Aorta (tissue), 5 donors: Measurements from ENCODE around the gene EXD1. TPM values are rescaled to one million over a fixed set of nuclear protein-coding genes. Genes with fewer than 3 reads are reported as not detected.
"Not testable (repeated sequence)": the region's sequence is repeated elsewhere in the genome, so short reads cannot be mapped to it uniquely, and the experiment has no call there.

ENCODE experiments used
- ATAC-seq: fragments of 200-7000 bp; cut with Tn5 transposase; one replicate; pipeline ENCODE4 v1.9.1; 2022; ENCODE audit warnings: moderate library complexity; ENCODE audit not compliant: low FRiP score
- DNase-seq, 2 donors: peaks; one replicate each; pipeline ENCODE4 v3.0.0-alpha.2; 2020
- H3K27ac ChIP-seq, 2 donors: one replicate each; pipeline ENCODE4 v1.5.1; 2013; ENCODE audit warnings: low read length in 2 of 2, mild to moderate bottlenecking in 2 of 2, moderate library complexity in 2 of 2, control low read depth in 1 of 2, inconsistent platforms in 1 of 2, low read depth in 1 of 2
- H3K27me3 ChIP-seq, 2 donors: one replicate each; pipeline ENCODE4 v1.6.1; 2013; ENCODE audit warnings: control low read depth in 1 of 2, low read length in 1 of 2, mild to moderate bottlenecking in 1 of 2, moderate library complexity in 1 of 2; ENCODE audit not compliant: insufficient read depth in 2 of 2, control insufficient read depth in 1 of 2
- H3K36me3 ChIP-seq, 2 donors: one replicate each; pipeline ENCODE4 v1.6.1; 2013; ENCODE audit warnings: control low read depth in 1 of 2, low read length in 1 of 2, mild to moderate bottlenecking in 1 of 2; ENCODE audit not compliant: insufficient read depth in 2 of 2, control insufficient read depth in 1 of 2
- H3K4me1 ChIP-seq, 2 donors: one replicate each; pipeline ENCODE4 v1.6.1; 2013; ENCODE audit warnings: low read length in 2 of 2, control low read depth in 1 of 2, mild to moderate bottlenecking in 1 of 2, moderate library complexity in 1 of 2; ENCODE audit not compliant: insufficient read depth in 2 of 2, control insufficient read depth in 1 of 2
- H3K4me3 ChIP-seq, 2 donors: one replicate each; pipeline ENCODE4 v1.5.1; 2013; ENCODE audit warnings: low read length in 2 of 2, control low read depth in 1 of 2, mild to moderate bottlenecking in 1 of 2
- H3K9me3 ChIP-seq: one replicate; pipeline ENCODE4 v1.6.1; 2013; ENCODE audit warnings: mild to moderate bottlenecking, low read length; ENCODE audit not compliant: control insufficient read depth
- WGBS, 2 donors: extraction: QIAGEN DNeasy Blood & Tissue Kit; methylation state at CpG; one replicate each; pipeline ENCODE4 v1.1.7; 2013; 5-methylcytosine and 5-hydroxymethylcytosine counted together
- intact Hi-C, 2 donors: fragments of 100-400 bp; cut with DNase I; formaldehyde crosslinking; loops; one replicate each; pipeline versions ENCODE4 v1.14.2 to v1.15.0; 2022
- long read RNA-seq, 2 donors: library from polyadenylated mRNA; unstranded; transcript quantifications; one replicate each; pipeline ENCODE4 v2.0.0, GENCODE V29; 2020 to 2021
- polyA plus RNA-seq, 2 donors: library from polyadenylated mRNA; stranded (reverse); fragments of 200-250 nt; gene quantifications; one replicate each; pipeline ENCODE4 v1.2.3, GENCODE V29; 2013
- total RNA-seq, 2 donors: library from RNA; stranded (reverse); fragmentation: NEBNext Ultra II Directional; extraction: Animal tissue kit (Norgen Biotek cat#: 25700); gene quantifications; one replicate each; pipeline ENCODE4 v1.2.1, GENCODE V29; 2021
- donor health status: healthy with polysubstance abuse.
- donor health status: Bipolar disorder and iron deficiency.
- donor health status: DM: no; HTN: no; CAD: no.
- donor health status: DM: no; HTN: no; CAD: no.
- donor health status: DM: yes; HTN: yes; CAD: no.

The EXD1 gene
- total RNA-seq, result not detected
- polyA plus RNA-seq, result not detected
- long read RNA-seq, donor 1, result 0 reads
- long read RNA-seq, donor 2, result 0 reads

- no peaks in the 10 kb centered on the region for H3K27me3 ChIP-seq
Measured at GRCh38 chr15:41230650-41231421, at the start of gene EXD1, which contains the start of gene CHP1. Gene EXD1, minus strand, starts transcription at chr15:41230757. Its CDS starts 4,182 bp downstream, at chr15:41226575. Gene CHP1, plus strand, starts transcription at chr15:41231268. Its CDS starts 115 bp downstream, at chr15:41231383.

GRCh38 chr15:41279535-41280283 is 49.2 kb upstream of the EXD1 start:
- intact Hi-C loops, result no loop called here
- Histone ChIP-seq H3K27me3 (no peaks in the 10 kb centered on the region), H3K36me3 (no peaks in the 10 kb centered on the region), H3K4me1 (no peaks in the 10 kb centered on the region), H3K4me3 (no peak overlapping the region), H3K9me3 (no peaks in the 10 kb centered on the region), H3K27ac (no peak overlapping the region)
- ATAC-seq (no peak), DNase-seq (no peak)
- 81% methylated on average over 1 of the region's 1 CpG for WGBS, 2 donors

More at GRCh38 chr15:41230650-41231421, at the start of gene EXD1, which contains the start of gene CHP1:
- Histone ChIP-seq H3K4me1 (no peaks in the 10 kb centered on the region), H3K9me3 (no peaks in the 10 kb centered on the region), H3K36me3 (no peaks in the 10 kb centered on the region), H3K4me3 (peak within 1 kb of the TSS; percentile 60 to 74), H3K27ac (peak within 1 kb of the TSS; percentile 73 to 85)
- ATAC-seq (peak; percentile 99), DNase-seq (peak; percentile 99)
- WGBS, 2 donors, result 0 to 1% methylated on average over 72 of the region's 72 CpGs
- intact Hi-C loops, result loop anchor here in 1 of 2 donors (5.0 kb wide), 1 partner anchor 114 kb away; the partner anchor contains the start of gene INO80

- Histone ChIP-seq H3K9me3 (no peaks in the 10 kb centered on the region), H3K36me3 (peaks cover 0 to 3% of the 10 kb centered on the region in 2 donors), H3K27me3 (no peaks in the 10 kb centered on the region), H3K4me1 (no peaks in the 10 kb centered on the region), H3K4me3 (no peak overlapping the region), H3K27ac (no peak overlapping the region)
- ATAC-seq (no peak), DNase-seq (no peak)
- intact Hi-C loops, result no loop called here
- WGBS, 2 donors, result 90 to 93% methylated on average over 3 of the region's 3 CpGs
Measured at GRCh38 chr15:41278319-41278718, 47.8 kb upstream of the EXD1 start.

- Histone ChIP-seq H3K36me3 (peaks cover 0 to 3% of the 10 kb centered on the region in 2 donors), H3K4me1 (no peaks in the 10 kb centered on the region), H3K9me3 (no peaks in the 10 kb centered on the region), H3K4me3 (no peak overlapping the region), H3K27ac (no peak overlapping the region), H3K27me3 (no peaks in the 10 kb centered on the region)
- intact Hi-C loops, result no loop called here
- DNase-seq, result no peak
- no peak for ATAC-seq
Measured at GRCh38 chr15:41276831-41277230, 46.3 kb upstream of the EXD1 start.

- H3K4me3 ChIP-seq, result no peak overlapping the region
- 85 to 99% methylated on average over 2 of the region's 2 CpGs for WGBS, 2 donors
- H3K4me1 ChIP-seq, result no peaks in the 10 kb centered on the region
- no peaks in the 10 kb centered on the region for H3K9me3 ChIP-seq
- intact Hi-C loops, result no loop called here
- peaks cover 5 to 8% of the 10 kb centered on the region in 2 donors for H3K36me3 ChIP-seq
- no peak overlapping the region for H3K27ac ChIP-seq
- no peaks in the 10 kb centered on the region for H3K27me3 ChIP-seq
- DNase-seq (no peak), ATAC-seq (no peak)
Measured at GRCh38 chr15:41269887-41270286, 39.3 kb upstream of the EXD1 start.

GRCh38 chr15:41263891-41264351 is 33.4 kb upstream of the EXD1 start:
- ATAC-seq (no peak), DNase-seq (no peak)
- intact Hi-C loops, result no loop called here
- H3K4me3 ChIP-seq, result no peak overlapping the region
- no peak overlapping the region for H3K27ac ChIP-seq
- no peaks in the 10 kb centered on the region for H3K4me1 ChIP-seq
- H3K9me3 ChIP-seq, result no peaks in the 10 kb centered on the region
- H3K36me3 ChIP-seq, result peaks cover 1 to 2% of the 10 kb centered on the region in 2 donors
- 76% methylated on average over 6 of the region's 6 CpGs for WGBS, 2 donors
- H3K27me3 ChIP-seq, result no peaks in the 10 kb centered on the region

GRCh38 chr15:41262571-41262970 is 32.0 kb upstream of the EXD1 start:
- no peaks in the 10 kb centered on the region for H3K4me1 ChIP-seq
- H3K27me3 ChIP-seq, result no peaks in the 10 kb centered on the region
- no peak overlapping the region for H3K4me3 ChIP-seq
- intact Hi-C loops, result no loop called here
- no peak for DNase-seq
- 97 to 98% methylated on average over 8 of the region's 8 CpGs for WGBS, 2 donors
- H3K9me3 ChIP-seq, result no peaks in the 10 kb centered on the region
- ATAC-seq, result no peak
- no peak overlapping the region for H3K27ac ChIP-seq
- peaks cover 1 to 2% of the 10 kb centered on the region in 2 donors for H3K36me3 ChIP-seq

GRCh38 chr15:41260924-41261323 is 30.4 kb upstream of the EXD1 start:
- H3K4me1 ChIP-seq, H3K27me3 ChIP-seq, DNase-seq, H3K4me3 ChIP-seq, ATAC-seq, H3K9me3 ChIP-seq, intact Hi-C loops, H3K36me3 ChIP-seq, H3K27ac ChIP-seq: not testable (repeated sequence)
- 96 to 97% methylated on average over 7 of the region's 7 CpGs for WGBS, 2 donors
